Hematopoietic multipotent progenitor cell treated with erythropoietin and hydrocortisone succinate and interleukin-3 and kit ligand, for 4 days (in vitro differentiated cells): ENCODE results near the gene TUBB3.
"Not testable (repeated sequence)": the region's sequence is repeated elsewhere in the genome, so short reads cannot be mapped to it uniquely, and the experiment has no call there.

Source experiments
- DNase-seq: peaks from one replicate; pipeline ENCODE4 v3.0.0-alpha.2; 2015

The TUBB3 gene

GRCh38 chr16:89922884-89923639, at the start of gene TUBB3:
TSS of gene TUBB3 (plus strand) at chr16:89923342. CDS start at chr16:89923402, 60 bp downstream.
- peak; percentile 87 for DNase-seq

- peak; percentile 98 for DNase-seq
Measured at GRCh38 chr16:89873972-89874689, 49.0 kb upstream of the TUBB3 start.

GRCh38 chr16:89879123-89879522, 44.0 kb upstream of the TUBB3 start:
- DNase-seq = not testable (repeated sequence)

- DNase-seq = no peak
Measured at GRCh38 chr16:89880477-89881367, 42.4 kb upstream of the TUBB3 start.

GRCh38 chr16:89881368-89881730, 41.8 kb upstream of the TUBB3 start:
- no peak for DNase-seq

GRCh38 chr16:89883346-89884040, 39.6 kb upstream of the TUBB3 start:
- DNase-seq = no peak

- no peak for DNase-seq
Measured at GRCh38 chr16:89884041-89884421, 39.1 kb upstream of the TUBB3 start.

GRCh38 chr16:89887243-89887642, 35.9 kb upstream of the TUBB3 start:
- no peak for DNase-seq

GRCh38 chr16:89890200-89890599, 32.9 kb upstream of the TUBB3 start:
- no peak for DNase-seq

GRCh38 chr16:89890886-89891657, 32.1 kb upstream of the TUBB3 start:
- DNase-seq = no peak

GRCh38 chr16:89892055-89892630, 31.0 kb upstream of the TUBB3 start:
- no peak for DNase-seq

GRCh38 chr16:89892635-89893034, 30.5 kb upstream of the TUBB3 start:
- no peak for DNase-seq

- DNase-seq = no peak
Measured at GRCh38 chr16:89893642-89894548, 29.2 kb upstream of the TUBB3 start.

GRCh38 chr16:89895482-89896250, 27.5 kb upstream of the TUBB3 start:
- no peak for DNase-seq

- no peak for DNase-seq
Measured at GRCh38 chr16:89897204-89897603, 25.9 kb upstream of the TUBB3 start.

GRCh38 chr16:89898201-89898967, 24.8 kb upstream of the TUBB3 start:
- no peak for DNase-seq

GRCh38 chr16:89899879-89900481, 23.2 kb upstream of the TUBB3 start:
- DNase-seq = no peak

GRCh38 chr16:89900885-89901284, 22.3 kb upstream of the TUBB3 start:
- no peak for DNase-seq
